Left hindlimb (tissue), 1 donor: Measurements from ENCODE around the gene NT5C2.
"Not testable (repeated sequence)": the region's sequence is repeated elsewhere in the genome, so short reads cannot be mapped to it uniquely, and the experiment has no call there.

Experiments used
- DNase-seq: peaks from one replicate; pipeline ENCODE4 v3.0.0-alpha.2; 2018

Gene NT5C2

DNA sequence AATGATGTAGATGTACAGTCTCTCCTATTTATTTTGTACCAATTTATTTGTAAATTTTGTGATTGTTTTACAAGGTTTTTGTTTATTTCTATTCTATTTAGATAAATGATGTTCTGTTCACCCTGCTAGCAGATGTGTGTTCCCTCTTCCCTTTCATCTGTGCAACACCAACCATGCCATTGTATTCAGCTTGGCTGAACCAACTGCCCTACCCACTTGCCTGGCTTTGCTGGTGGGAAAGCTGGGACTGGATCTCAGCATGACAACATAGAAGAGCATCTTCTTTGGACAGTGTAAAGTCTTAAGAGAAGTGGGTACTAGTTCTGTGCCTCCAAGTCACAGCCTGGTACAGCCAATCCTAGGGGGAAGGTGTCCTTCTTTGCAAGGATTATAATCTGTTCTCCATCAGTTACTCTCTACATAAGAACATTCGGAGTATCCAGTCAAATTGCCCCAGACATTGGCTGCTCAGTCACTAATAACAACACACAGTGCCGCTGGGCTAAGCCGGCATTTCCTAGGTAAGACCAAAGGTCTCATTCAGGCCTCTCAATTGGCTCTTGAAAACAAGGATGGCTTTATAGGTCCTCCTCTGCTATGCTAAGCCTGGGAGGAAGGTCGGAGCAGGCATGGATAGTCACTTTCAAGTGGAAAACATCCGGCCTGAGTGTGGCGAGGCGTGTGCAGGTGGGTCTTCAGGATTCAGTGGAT is 109.7 kb downstream of the NT5C2 start:
- no peak for DNase-seq

DNA sequence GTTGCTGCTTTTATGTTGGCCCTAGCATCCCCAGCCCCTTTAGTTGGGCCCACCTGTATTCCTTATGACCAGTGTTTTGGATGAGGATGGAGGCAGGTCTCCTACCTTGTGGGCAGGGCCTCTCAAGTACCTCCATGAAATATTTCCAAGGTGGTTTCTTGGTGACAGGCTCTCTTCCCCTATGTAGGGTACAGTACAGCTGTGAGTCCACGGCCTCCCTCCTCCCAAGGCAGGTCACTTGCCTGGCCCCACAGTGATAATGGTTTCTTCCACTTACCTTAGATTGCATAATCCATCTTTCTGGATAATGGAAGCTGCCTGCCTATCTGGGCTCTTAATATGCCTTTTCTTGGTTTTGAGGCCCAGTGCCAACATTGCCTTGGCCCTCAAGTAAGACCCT is 110.4 kb downstream of the NT5C2 start:
- no peak for DNase-seq

DNA sequence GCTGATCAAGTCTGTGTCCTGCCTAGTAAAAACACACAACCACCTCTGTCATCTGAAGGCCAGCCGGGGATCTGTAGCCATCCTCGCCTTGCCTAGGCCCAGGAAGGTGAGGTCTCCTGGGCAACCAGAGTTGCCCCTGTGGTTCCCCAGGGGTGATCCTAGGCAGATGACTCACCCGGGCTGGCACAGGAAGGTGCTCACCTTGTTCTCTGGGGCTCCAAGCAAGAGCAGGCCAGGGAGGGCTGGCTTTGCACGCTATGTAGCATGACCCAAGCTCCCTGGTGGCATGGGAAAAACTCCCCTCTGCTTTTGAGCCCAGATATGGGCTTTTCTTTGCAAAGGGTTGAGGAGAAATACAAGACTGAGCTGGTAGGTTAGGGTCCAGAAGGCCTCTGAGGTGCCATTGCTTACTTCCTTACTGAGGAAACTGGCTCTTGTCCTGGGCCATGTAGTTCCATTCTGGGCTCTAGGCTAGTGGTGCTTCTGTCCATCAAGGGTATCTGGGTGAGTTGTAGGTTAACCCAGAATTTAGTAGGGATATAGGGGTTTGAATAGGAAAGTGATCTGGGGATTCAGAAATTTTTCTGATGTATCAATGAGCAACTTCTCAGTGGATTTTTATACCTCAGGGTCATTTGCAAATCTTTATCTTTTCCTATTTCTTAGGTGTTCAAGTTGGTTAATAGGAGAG is 112.0 kb downstream of the NT5C2 start:
- no peak for DNase-seq

DNA sequence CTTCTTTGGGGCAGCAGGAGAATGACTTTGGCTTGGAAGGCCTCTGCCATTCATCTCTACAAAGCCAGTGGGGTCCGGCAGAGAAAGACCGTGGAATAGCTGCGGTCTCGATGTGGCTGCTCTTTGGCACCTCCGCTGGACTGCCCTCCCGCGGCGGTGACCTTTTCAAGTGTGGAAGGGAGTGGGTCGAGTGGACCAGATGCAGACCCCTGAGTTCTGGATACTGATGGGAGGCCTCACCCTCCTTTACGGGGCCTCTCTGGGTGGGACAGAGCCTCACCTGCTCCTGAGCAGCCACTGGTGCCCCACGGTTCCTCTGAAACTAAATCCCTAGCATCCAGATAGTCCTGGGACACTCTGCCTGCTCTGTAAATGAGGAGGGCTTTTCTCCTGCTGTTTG is 113.1 kb downstream of the NT5C2 start:
- no peak for DNase-seq

DNA sequence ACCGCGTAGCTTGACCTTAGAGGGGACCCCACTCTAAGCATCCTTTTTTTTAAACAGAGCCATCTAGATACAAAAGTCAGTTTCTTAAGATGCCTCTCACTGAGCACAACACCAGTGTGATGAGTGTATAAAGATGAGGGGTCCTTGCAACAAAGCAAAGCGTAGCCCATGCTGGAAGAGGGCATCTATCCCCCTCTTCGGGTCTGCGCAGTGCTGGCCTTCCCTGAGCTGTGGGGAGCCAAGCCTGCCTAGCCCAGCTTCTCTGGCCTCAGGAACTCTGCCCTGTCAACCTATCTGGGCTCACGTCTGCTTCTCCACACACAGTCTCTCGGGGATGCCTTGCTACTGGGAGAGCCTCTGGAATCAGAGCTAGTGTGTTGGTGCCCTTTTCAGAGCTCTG is 114.0 kb downstream of the NT5C2 start:
- DNase-seq, result no peak

DNA sequence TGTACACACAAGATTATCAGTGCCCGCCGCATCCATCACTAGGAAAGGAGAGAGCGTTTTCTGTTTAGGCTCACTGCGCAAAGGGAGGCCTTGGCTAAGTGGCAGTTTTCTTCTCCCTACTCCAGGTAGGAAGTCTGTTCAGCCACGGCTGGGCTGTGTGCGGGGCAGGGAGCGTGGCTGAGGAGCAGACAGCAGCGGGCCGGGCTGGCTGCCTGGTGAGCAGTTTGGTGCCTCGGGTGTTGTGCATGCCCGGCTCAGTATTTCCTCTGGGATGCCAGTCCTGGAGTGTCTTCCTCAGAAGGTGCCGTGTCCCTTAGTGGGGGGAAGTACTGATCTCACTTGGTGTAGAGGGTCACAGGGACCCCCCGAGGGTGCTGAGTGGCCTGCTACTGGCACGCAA is 114.4 kb downstream of the NT5C2 start:
- DNase-seq, result no peak

DNA sequence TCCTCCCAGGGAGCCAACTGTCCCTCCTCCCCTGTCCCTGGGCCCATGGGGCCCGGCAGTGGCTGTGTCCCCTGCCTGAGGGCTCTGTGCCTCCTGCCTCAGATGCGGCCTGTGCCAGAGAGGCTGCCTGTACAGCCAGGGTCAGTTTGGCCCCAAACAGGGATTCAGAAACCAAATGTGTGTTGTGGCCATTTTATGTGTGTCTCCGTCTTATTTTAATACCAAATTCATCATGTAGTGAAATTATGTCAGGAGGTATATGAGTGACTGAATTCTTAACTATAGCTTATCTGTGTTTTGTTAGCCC is 114.8 kb downstream of the NT5C2 start:
- DNase-seq, result no peak

DNA sequence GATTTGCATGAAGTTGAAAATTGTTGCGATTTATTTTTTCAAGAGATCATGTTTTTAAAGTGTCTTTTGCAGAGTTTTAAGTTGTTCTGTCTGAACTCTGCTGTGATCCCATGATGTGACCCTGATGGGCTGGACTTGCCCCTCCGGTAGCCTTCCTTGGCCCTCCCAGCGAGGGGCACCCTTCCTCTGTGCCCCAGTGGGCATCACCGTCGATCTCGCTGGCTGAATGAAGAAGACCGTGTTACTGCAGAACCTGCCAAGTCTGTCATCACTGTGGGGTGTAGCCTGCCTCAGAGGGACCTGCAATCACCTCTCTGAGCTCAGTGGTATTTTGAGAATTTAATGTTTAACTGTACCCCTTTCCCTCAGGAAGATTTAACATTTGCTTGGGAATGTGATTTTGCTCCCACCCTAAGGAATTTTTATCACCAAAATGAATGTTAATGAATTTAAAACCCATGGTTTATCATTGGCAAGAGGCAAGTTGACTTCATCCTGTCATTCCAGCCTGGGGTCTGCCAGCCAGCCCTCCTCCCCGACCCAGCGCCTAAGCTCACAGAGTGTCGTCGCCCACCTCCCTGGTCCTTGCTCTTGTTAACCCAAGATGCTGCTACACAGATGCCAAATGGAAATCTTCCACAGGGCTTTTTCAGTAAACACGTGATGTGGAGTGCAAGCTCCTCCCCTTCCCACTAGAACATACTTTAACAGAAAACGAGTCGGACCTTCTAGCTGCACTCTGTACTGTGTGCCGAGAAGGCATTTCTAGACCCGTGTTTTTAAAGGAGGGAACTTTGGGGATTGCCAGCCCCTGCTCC is 115.4 kb downstream of the NT5C2 start:
- no peak for DNase-seq

DNA sequence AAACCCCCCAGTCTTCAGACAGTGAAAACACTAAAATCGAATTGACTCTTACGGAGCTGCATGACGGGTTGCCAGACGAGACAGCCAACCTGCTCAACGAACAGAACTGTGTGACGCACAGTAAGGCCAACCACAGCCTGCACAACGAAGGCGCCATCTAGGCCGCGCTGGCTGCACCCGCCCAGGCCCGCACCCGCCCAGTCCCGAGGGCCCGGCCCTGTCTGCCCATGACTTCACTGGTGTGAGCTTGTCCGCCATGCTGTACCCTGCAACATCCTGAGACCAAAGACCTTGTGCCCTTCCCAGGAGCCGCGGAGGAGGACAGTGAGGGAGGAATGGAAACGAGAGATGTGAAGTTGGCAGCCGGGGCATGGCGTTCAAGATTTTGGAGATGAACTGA is 116.1 kb downstream of the NT5C2 start:
- no peak for DNase-seq

DNA sequence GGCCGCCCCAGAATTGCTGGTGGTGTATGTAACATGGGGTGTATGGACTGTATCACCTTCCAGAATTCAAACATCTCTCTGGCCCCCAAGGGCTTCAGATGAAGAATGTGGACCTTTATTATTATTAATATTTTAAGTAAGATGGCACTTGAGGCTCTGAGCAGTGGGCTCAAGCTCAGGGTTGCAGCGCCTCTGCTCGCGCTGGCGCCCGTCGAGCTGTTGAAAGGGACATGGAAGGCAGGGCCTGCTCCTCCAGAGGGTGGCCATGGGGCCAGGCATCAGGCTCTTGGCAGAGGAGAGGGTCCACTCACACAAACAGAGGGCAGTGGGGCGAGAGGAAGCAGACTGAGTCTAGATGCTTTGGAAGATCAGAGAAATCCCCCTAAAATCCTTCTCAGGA is 120.2 kb downstream of the NT5C2 start:
- DNase-seq, result no peak

DNA sequence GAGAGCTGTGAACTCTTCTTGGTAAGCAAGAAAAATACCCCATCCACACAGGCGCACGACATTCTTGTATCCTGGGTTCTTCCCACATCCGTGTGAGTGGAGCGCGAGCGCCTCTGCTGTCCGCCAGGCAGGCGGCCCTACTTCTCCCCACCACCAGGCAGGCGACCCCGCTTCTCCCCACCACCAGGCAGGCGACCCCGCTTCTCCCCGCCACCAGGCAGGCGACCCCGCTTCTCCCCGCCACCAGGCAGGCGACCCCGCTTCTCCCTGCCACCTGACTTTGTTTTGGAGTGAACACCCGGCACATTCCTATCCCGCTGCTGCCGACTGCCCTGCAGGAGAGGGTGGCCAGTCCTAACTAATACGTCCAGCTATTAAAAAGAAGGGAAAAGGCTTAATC is 120.8 kb downstream of the NT5C2 start:
- DNase-seq, result no peak

DNA sequence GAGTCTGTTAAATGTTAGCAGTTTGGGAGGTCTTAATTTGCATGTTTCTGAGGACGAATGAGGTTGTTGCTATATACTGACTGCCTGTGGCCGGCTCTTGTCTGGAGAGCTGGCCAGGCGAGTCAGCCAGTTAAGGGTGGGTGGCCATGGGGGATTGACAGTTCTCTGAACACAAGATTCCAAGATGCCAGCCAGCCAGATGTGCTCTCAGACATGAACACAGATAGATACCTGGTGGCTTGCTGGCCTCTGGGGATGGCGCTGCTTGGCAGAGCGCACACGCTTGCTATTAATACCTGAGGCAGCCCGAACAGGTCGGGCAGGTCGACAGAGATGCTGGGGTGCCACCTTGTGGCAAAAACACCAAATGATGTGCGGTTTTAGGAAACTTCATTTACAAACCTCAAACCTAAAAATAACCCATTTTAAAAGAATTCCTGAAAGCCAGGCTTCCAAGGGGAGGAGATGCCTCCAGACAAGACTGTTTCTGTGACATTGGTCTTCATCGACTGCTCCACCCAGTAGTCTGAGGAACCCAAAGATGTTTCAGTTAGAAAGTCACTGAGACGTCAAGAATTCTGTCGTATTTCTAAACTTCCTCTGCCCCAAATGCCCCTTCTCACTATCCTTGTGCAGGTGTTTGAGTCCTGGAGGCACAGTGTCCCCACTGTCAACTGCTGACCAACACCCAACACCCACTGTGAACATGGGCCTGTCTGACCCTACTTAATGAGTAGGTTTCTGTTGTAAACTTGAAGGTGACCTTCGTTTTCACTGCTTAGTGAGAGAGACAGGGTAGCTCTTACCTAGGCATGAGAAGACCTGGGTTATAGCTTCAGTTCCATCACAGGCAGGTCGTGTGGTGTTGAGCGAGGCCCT is 123.4 kb downstream of the NT5C2 start:
- DNase-seq, result no peak

DNA sequence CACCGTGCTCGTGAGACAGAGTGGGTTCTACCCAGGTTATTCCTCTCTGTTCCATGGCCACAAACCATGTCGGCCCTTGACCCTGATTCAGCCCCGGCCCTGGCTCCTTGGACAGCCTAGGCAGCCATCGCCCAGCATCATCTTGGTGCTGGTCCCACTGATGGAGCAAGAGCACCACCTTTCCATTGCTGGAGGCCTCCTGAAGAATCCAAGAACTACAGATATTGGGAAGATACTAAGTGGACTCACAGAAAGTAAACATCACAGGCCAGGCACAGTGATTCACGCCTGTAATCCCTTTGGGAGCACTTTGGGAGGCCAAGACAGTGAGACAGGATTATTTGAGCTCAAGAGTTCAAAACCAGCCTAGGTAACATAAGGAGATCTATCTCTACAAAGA is 125.1 kb downstream of the NT5C2 start:
- no peak for DNase-seq

DNA sequence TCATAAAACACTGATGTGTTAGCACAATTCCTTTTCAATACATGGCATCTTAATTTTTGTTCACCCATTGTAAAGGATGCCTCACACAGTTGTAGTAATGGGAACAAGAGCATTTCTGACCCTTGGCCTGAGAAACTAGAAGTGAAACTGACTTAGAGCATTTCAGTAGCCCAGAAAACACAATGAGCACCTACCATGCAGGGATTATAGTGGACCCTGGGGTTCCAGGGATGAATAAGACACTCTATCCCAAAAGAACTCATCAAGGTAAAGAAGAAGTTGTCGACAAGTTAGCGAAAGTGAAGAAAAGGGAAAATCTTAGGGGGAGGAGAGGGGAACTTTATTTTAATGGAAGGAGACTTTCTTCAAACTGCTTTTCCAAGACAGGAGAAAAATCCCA is 125.6 kb downstream of the NT5C2 start:
- no peak for DNase-seq

DNA sequence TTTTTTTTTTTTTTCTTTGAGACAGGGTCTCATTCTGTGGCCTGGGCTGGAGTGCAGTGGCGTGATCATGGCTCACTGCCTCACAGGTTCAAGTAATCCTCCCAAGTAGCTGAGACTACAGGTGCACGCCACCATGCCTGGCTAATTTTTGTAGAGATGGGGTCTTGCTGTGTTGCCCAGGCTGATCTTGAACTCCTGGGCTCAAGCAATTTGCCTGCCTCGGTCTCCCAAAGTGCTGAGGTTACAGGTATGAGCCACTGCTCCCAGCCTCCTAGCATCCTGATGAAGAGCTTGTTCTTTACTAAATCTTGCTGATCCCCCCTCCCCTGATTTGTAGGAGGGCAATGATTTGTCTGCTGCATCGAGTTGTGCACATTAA is 126.0 kb downstream of the NT5C2 start:
- not testable (repeated sequence) for DNase-seq

DNA sequence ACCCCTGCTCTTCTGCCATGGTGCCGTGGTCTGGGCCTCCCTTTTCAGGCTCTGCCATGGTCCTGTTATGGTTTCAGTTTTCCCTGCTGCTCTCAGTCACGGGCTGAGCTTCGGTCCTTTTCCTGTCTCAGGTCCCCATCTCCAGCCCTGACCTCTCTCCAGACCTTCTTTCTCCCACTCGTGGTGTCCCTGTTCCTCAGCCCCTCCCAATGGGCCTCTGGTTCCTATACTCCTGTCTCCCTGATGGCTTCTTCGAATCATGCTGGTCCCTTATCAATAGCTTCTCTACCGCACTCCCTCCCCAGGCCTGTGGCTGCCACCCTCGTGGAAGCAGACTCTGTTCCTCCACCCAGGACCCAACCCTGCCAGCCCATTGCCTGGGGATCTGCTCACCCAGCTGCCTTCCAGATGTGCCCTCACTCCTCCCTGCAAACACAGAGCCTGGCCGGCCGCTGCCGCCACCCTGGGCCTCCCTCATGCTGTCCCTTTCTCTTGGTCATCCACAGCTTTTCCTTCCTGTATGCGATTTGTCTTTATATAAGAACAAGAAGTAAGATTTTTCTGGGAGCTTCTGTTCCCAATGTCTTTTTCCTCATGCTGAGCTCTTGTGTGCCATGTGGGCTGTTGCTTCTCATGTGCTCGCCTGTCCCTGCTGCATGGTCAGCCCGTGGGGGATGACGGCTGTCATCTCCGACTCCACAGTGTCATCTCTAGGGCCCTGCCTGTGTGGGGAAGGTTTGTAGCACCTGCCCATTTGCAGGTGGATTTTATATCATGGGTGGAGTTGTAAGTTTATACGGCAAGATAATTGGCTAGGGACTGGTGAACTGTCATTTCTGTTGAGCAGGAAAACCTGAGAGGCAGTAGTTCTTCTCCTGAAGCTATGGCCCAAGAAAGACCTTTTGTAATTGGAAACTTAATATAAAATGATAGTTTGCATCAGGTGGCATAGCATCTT is 126.7 kb downstream of the NT5C2 start:
- DNase-seq, result no peak

DNA sequence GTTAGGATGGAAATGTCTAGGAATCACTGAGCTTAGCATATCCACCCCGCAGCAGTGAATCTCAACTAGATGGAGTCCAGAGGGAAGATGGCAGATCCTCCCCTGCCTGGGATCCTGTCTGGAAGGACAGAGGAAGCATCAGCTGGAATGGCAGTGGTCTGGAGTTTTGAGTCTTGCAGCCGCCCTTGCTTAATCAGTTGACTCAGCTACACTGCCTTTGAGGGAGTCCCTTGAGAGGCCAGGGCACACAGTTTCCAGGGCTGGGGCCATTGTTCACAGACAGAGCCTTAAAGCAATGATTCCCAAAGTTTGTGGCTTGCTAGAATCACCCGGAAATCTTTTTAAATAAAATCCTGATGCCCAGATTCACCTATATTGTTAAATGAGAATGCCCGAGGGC is 128.1 kb downstream of the NT5C2 start:
- no peak for DNase-seq

DNA sequence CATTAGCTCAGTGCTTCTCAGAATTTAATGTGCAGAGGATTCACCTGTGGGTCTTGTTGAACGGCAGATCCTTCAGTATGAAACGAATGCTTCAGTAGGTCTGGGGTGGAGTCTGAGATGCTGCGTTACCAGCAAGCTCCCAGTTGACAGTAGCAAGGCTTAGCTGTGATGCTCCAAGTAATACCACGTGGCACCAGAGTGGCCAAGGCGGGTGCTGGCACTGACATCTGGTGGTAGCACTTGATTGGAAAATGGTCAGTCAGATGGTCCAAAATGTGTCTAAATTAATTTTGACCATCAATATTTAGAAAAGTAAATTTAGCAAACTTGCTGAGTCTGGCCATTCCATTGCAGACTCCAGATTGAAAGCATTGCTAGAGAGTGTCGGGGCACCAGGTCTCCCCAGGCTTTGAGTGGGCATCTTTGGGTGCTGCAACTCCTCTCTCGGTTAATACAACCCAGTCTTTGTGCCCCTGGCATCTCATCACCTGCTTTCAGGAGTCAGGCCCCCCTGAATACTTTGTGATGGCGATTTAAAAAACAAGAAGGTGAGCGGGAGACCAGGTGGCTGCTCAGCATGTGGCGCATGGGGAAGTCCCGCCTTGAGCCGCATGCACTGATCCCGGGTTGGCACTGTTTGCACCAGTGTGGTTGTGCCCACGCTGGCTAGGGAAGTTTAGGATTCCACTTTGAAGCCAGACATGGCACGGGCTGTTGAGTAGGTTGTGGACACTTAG is 130.1 kb downstream of the NT5C2 start:
- no peak for DNase-seq

DNA sequence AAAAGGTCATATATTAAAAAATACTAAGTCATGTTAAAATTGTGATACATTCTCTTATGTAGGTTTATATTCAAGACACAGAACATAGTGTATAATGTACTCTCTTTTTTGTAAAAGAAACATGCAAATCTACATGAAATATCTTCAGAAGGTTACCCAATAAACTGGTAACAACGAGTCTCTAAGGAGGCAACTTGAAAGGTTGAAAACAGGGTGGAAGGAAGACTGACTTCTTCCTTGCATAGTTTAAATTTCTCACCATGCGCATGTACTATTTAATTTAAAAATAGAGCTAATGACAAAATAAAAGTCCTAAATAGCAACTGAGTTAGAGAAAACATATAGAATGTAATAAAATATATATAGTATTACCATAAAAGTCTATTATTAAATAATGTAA is 132.5 kb downstream of the NT5C2 start:
- no peak for DNase-seq

DNA sequence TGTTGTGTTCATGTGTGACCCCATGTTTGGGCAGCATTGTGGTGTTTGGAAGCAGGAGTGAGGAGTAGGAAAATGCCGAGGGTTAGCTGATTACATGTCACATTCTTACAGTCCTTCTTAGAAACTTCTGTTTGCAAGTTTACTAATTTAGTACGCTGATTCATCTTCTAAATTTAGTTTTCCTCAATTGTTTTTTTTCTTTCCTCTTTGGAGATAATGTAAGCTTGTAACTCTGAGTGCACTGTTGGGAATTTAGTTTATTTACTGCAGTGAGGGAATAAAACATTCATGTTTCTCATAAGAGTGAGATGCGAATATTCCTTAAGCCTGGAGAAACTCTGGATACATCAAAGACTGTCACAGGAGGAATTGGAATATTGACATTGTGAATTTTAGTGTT is 135.0 kb downstream of the NT5C2 start:
- DNase-seq, result no peak

DNA sequence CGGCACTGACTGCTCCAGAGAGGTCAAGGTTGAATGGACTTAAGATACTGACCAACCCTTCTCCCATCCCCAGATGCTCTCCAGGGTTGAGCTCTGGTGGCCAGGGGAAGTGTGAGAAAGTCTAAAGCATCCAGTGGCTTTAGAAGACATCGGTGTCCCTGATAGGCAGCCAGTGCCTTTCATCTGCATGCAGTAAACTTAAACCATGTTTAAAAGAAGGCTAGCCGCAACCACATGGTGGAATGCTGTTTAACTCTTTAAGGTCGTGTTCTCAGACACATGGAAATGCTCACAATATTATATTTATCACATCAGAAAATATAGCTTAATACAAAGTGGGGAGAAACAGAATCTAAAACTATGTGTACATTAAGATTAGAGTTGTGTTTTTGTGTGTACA is 138.0 kb downstream of the NT5C2 start:
- no peak for DNase-seq
